OCI-M2 (cell line): ENCODE measurements around the gene EI24.

Experiments
- DNase-seq: peaks from one replicate; lab custom pipeline; 2025; ENCODE audit not compliant: unreplicated experiment; lab: John Stamatoyannopoulos, UW

Gene EI24

GRCh38 chr11:125626288-125626950 is 57.1 kb downstream of the EI24 start:
- peak; percentile 53 for DNase-seq

- no peak for DNase-seq
Measured at GRCh38 chr11:125627236-125627910, 58.1 kb downstream of the EI24 start.
